ENCODE measurements around the gene CPLX1.

DNA sequence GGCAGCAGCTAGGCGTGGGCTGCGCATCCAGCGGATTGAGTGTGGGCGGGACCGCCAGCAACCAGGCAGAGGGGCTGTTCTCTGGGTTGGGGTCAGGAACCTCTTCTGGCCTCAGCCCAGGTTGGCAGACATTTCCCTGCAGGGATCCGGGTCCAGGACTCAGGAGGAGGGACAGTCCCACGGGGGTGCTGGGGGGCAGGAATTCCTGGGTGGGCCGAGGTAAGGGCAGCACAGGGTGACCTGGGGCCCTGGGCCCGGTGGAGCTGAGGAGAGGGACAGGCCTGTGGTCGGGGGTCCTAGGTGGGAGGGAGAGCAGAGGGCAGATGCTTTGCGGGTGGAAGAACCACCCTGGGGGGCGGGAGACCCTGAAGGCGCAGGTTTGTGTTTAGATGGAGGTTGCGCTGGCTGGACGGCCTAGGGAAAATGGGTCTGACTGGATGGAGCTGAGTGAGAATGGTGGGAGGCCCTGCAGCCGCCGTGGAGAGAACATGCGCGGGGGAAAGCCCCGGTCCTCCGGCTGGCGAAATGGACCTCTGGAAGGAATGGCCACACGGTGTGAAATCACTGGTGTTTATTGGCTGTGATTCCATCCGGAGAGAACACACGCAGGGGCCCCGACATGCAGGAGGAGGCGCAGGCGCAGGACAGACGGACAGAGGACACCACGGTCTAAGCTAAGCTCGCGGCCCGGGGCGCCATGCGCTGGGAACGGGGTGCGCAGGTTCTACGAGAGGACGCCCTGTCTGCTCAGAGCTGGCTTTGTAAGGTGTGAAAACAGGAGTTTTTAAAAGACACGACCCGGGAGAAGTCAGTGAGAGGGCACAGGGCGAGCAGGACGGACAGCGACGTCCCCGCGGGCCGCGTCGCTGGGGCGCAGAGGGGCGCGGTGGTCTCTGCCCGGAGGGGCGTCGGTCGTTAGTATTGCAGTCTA lies 41.3 kb downstream of the CPLX1 start:
- TF ChIP-seq, protein P1, sequence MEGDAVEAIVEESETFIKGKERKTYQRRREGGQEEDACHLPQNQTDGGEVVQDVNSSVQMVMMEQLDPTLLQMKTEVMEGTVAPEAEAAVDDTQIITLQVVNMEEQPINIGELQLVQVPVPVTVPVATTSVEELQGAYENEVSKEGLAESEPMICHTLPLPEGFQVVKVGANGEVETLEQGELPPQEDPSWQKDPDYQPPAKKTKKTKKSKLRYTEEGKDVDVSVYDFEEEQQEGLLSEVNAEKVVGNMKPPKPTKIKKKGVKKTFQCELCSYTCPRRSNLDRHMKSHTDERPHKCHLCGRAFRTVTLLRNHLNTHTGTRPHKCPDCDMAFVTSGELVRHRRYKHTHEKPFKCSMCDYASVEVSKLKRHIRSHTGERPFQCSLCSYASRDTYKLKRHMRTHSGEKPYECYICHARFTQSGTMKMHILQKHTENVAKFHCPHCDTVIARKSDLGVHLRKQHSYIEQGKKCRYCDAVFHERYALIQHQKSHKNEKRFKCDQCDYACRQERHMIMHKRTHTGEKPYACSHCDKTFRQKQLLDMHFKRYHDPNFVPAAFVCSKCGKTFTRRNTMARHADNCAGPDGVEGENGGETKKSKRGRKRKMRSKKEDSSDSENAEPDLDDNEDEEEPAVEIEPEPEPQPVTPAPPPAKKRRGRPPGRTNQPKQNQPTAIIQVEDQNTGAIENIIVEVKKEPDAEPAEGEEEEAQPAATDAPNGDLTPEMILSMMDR (IDR thresholded peaks at IDR 0.05 in 2 of 3, conservative IDR thresholded peaks at IDR 0.05 in 1 of 3; ENCODE audit: borderline replicate concordance in 1 of 3, insufficient read depth in 1 of 3, low read depth in 2 of 3, low read length in 2 of 3), result no peak
- no peak for TF ChIP-seq RAD21 (IDR thresholded peaks at IDR 0.05; ENCODE audit: low read depth)
